Right lobe of liver (tissue), 4 donors: Measurements from ENCODE around the gene UBAC2.

Experiments used
- CTCF ChIP-seq, 4 donors: fragments of 200-600 bp in 3 of 4; fragments of 450-650 bp in 1 of 4; IDR thresholded peaks; one replicate each; pipeline versions ENCODE4 v1.5.1 to v1.8.0; 2016 to 2022; ENCODE audit warnings: antibody characterized with exemption in 4 of 4, mild to moderate bottlenecking in 2 of 4
- POLR2A ChIP-seq: fragments of 450-650 bp; IDR thresholded peaks from one replicate; pipeline ENCODE4 v1.6.1; 2017; ENCODE audit warnings: antibody characterized with exemption, mild to moderate bottlenecking
- donor health status: DM: no; HTN: no; CAD: no.
- donor health status: DM: no; HTN: no; CAD: no.
- donor health status: DM: no; HTN: yes; CAD: no.

- no peak for TF ChIP-seq CTCF (IDR thresholded peaks at IDR 0.05)
- TF ChIP-seq POLR2A = no peak
Observed at GRCh38 chr13:99418103-99418842, 217.6 kb downstream of the UBAC2 start.
